ENCODE measurements around the gene RABGAP1L.

GRCh38 chr1:174367892-174368291 is 208.6 kb downstream of the RABGAP1L start:
- TF ChIP-seq POLR2A (IDR thresholded peaks at IDR 0.05) (no peak), CTCF (IDR thresholded peaks at IDR 0.05) (no peak)

Data from body of pancreas (tissue), 4 donors.